Neural progenitor cell (in vitro differentiated cells): Measurements from ENCODE around the gene PXDN. TPM values are rescaled to one million over a fixed set of nuclear protein-coding genes. Genes with fewer than 3 reads are reported as not detected.
"Not testable (repeated sequence)": the region's sequence is repeated elsewhere in the genome, so short reads cannot be mapped to it uniquely, and the experiment has no call there.

ENCODE experiments used
- DNase-seq: peaks from one replicate; pipeline ENCODE4 v3.0.0-alpha.2; 2016; ENCODE audit warnings: low spot score
- H2AFZ ChIP-seq: fragments of 200-600 bp; sonication (generic); replicated peaks from 2 replicates; pipeline ENCODE4 v1.6.1; 2016; ENCODE audit warnings: antibody characterized with exemption
- H3F3A ChIP-seq: fragments of 200-600 bp; sonication (generic); 2 replicates; pipeline ENCODE4 v1.6.1; 2016; ENCODE audit warnings: antibody characterized with exemption, low read depth
- H3K27ac ChIP-seq: fragments of 200-600 bp; sonication (generic); 2 replicates; pipeline ENCODE4 v1.5.1; 2016; ENCODE audit warnings: mild to moderate bottlenecking
- H3K27me3 ChIP-seq: fragments of 200-600 bp; sonication (generic); 2 replicates; pipeline ENCODE4 v1.6.1; 2016; ENCODE audit warnings: mild to moderate bottlenecking, moderate library complexity
- H3K36me3 ChIP-seq: fragments of 200-600 bp; sonication (generic); 2 replicates; pipeline ENCODE4 v1.5.1; 2016
- H3K4me1 ChIP-seq: fragments of 200-600 bp; sonication (generic); 2 replicates; pipeline ENCODE4 v1.6.1; 2016; ENCODE audit warnings: mixed run types
- H3K4me2 ChIP-seq: fragments of 200-600 bp; sonication (generic); 2 replicates; pipeline ENCODE4 v1.6.1; 2016
- H3K4me3 ChIP-seq: fragments of 200-600 bp; sonication (generic); 2 replicates; pipeline ENCODE4 v1.5.1; 2016
- H3K79me2 ChIP-seq: fragments of 200-600 bp; sonication (generic); 2 replicates; pipeline ENCODE4 v1.6.1; 2016; ENCODE audit warnings: low read depth
- H3K9ac ChIP-seq: fragments of 200-600 bp; sonication (generic); 2 replicates; pipeline ENCODE4 v1.6.1; 2016
- H3K9me3 ChIP-seq: fragments of 200-600 bp; sonication (generic); 2 replicates; pipeline ENCODE4 v1.5.1; 2016; ENCODE audit warnings: low read depth
- H4K20me1 ChIP-seq: fragments of 200-600 bp; sonication (generic); 2 replicates; pipeline ENCODE4 v1.6.1; 2016; ENCODE audit warnings: low read depth
- H3K27ac Mint-ChIP-seq: 3 replicates; pipeline ENCODE4 v1.8.0; 2021; ENCODE audit warnings: mixed read lengths
- H3K27me3 Mint-ChIP-seq: 2 replicates; pipeline ENCODE4 v1.8.0; 2022; ENCODE audit warnings: low read depth, mild to moderate bottlenecking, inconsistent platforms, moderate library complexity, mixed read lengths; ENCODE audit not compliant: insufficient read depth
- H3K36me3 Mint-ChIP-seq: 3 replicates; pipeline ENCODE4 v1.8.0; 2021; ENCODE audit warnings: mixed read lengths
- H3K4me1 Mint-ChIP-seq: 3 replicates; pipeline ENCODE4 v1.8.0; 2021; ENCODE audit warnings: mixed read lengths
- H3K4me3 Mint-ChIP-seq: 3 replicates; pipeline ENCODE4 v1.8.0; 2021; ENCODE audit warnings: mild to moderate bottlenecking, moderate library complexity, mixed read lengths
- H3K9me3 Mint-ChIP-seq: 3 replicates; pipeline ENCODE4 v1.8.0; 2020; ENCODE audit warnings: mixed read lengths
- EZH2 ChIP-seq: fragments of 200-600 bp; sonication (generic); IDR thresholded peaks from 2 replicates; pipeline ENCODE4 v1.6.1; 2017; ENCODE audit warnings: antibody characterized with exemption, mild to moderate bottlenecking, moderate library complexity
- EZH2phosphoT487 ChIP-seq: fragments of 200-600 bp; sonication (generic); IDR thresholded peaks from 2 replicates; pipeline ENCODE4 v1.6.1; 2017; ENCODE audit warnings: antibody characterized with exemption
- total RNA-seq: library from RNA; depleted of rRNA; stranded (reverse); fragments of >200 nt; gene quantifications from 2 replicates; pipeline ENCODE4 v1.2.3, GENCODE V29; 2015; ENCODE audit warnings: low replicate concordance
- TF ChIP-seq, protein P1 (sequence below): fragments of 200-600 bp; sonication (generic); IDR thresholded peaks from 2 replicates; pipeline ENCODE4 v1.5.1; 2017; ENCODE audit warnings: antibody characterized with exemption, mild to moderate bottlenecking

PXDN gene
- total RNA-seq, 1 donor from 2014 or later = 118 TPM

DNA sequence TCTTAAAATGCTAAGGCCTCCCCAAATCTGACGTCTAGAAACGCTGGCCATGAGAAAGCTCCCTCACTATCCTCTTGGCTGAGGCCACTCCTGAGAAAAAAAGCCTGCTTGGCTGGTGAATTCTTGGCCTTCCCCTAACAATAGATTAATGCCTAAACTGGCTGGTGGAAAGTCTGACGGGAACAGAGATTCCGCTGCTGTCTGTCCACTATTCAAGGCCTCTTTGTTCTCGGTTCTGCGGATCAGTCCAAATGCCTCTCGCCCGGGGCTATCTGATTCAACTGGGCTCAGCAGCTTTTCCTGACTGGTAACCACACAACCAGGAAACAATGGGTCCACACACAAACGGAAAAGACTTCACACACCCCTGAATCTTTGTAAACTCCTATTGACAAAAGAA, 27.2 kb downstream of the PXDN start:
- H3K36me3 ChIP-seq = no peaks in the 10 kb centered on the region
- peaks cover 36% of the 10 kb centered on the region for H3F3A ChIP-seq
- Mint-ChIP-seq H3K36me3 (no peaks in the 10 kb centered on the region), H3K4me1 (peaks cover 51% of the 10 kb centered on the region), H3K27me3 (no peaks in the 10 kb centered on the region), H3K9me3 (no peaks in the 10 kb centered on the region), H3K27ac (peak overlapping the region; percentile 22), H3K4me3 (no peak overlapping the region)
- no peaks in the 10 kb centered on the region for H3K9me3 ChIP-seq
- peaks cover 97% of the 10 kb centered on the region for H4K20me1 ChIP-seq
- no peak overlapping the region for H3K27ac ChIP-seq
- H3K9ac ChIP-seq = no peak overlapping the region
- peaks cover under 1% of the 10 kb centered on the region for H3K27me3 ChIP-seq
- no peak overlapping the region for H3K4me3 ChIP-seq
- TF ChIP-seq, protein P1, sequence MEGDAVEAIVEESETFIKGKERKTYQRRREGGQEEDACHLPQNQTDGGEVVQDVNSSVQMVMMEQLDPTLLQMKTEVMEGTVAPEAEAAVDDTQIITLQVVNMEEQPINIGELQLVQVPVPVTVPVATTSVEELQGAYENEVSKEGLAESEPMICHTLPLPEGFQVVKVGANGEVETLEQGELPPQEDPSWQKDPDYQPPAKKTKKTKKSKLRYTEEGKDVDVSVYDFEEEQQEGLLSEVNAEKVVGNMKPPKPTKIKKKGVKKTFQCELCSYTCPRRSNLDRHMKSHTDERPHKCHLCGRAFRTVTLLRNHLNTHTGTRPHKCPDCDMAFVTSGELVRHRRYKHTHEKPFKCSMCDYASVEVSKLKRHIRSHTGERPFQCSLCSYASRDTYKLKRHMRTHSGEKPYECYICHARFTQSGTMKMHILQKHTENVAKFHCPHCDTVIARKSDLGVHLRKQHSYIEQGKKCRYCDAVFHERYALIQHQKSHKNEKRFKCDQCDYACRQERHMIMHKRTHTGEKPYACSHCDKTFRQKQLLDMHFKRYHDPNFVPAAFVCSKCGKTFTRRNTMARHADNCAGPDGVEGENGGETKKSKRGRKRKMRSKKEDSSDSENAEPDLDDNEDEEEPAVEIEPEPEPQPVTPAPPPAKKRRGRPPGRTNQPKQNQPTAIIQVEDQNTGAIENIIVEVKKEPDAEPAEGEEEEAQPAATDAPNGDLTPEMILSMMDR = no peak
- no peak for TF ChIP-seq EZH2
- TF ChIP-seq EZH2phosphoT487 = no peak
- H3K4me1 ChIP-seq = peaks cover 43% of the 10 kb centered on the region
- peaks cover 54% of the 10 kb centered on the region for H3K79me2 ChIP-seq
- no peak overlapping the region for H2AFZ ChIP-seq
- peak overlapping the region; percentile 20 for H3K4me2 ChIP-seq
- DNase-seq = peak; percentile 61

DNA sequence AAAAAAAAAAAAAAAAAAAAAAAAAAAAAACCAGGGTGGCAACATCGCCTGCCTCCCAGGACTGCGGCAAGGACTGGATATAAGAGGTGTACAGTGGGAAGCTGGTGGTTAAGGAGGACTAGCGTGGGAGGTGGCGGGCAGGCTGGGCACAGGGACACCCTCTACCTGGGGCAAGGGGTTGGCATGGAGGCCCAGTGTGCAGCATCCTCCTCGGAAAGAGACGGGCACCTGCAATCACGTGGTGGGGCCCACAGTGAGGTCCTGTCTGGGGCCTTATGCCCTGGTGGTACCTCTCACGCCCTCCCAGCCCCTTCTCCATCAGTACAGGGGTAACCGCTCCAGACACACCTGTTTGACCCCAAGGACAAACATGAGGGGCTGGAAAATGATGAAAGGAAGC, 27.9 kb downstream of the PXDN start:
- Histone ChIP-seq H3K36me3 (no peaks in the 10 kb centered on the region), H3K9ac (no peak overlapping the region), H3K79me2 (peaks cover 59% of the 10 kb centered on the region), H3K9me3 (no peaks in the 10 kb centered on the region), H3K27me3 (peaks cover 6% of the 10 kb centered on the region), H3K4me1 (peaks cover 46% of the 10 kb centered on the region), H3K4me2 (peak overlapping the region; percentile 20), H3K27ac (no peak overlapping the region), H3F3A (peaks cover 32% of the 10 kb centered on the region), H3K4me3 (no peak overlapping the region), H4K20me1 (peaks cover 97% of the 10 kb centered on the region), H2AFZ (no peak overlapping the region)
- Mint-ChIP-seq H3K4me1 (peaks cover 55% of the 10 kb centered on the region), H3K36me3 (peaks cover 4% of the 10 kb centered on the region), H3K9me3 (no peaks in the 10 kb centered on the region), H3K27ac (no peak overlapping the region), H3K27me3 (no peaks in the 10 kb centered on the region), H3K4me3 (no peak overlapping the region)
- no peak for TF ChIP-seq EZH2phosphoT487
- TF ChIP-seq, protein P1 = no peak
- TF ChIP-seq EZH2 = no peak
- DNase-seq = no peak

DNA sequence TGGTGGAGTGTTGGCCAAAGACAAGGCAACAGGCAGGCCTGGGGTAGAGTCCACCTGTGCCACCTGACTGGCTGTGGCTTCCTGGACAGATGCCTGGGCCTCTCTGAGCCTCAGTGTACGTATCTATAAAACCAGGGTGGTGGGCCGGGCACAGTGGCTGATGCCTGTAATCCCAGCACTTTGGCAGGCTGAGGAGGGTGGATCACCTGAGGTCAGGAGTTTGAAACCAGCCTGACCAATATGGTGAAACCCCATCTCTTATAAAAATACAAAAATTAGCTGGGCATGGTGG, 28.4 kb downstream of the PXDN start:
- not testable (repeated sequence) for H3K9me3 ChIP-seq, H2AFZ ChIP-seq, H3K4me3 ChIP-seq, H3K36me3 ChIP-seq, DNase-seq, H3K27me3 Mint-ChIP-seq, H3K27me3 ChIP-seq, H3K27ac ChIP-seq, H3K9me3 Mint-ChIP-seq, H3K4me2 ChIP-seq, H3K4me3 Mint-ChIP-seq, H3K9ac ChIP-seq, H3K36me3 Mint-ChIP-seq, H3K27ac Mint-ChIP-seq
- Histone ChIP-seq H3K4me1 (peaks cover 44% of the 10 kb centered on the region), H4K20me1 (peaks cover 93% of the 10 kb centered on the region), H3K79me2 (peaks cover 60% of the 10 kb centered on the region), H3F3A (peaks cover 27% of the 10 kb centered on the region)
- peaks cover 50% of the 10 kb centered on the region for H3K4me1 Mint-ChIP-seq

DNA sequence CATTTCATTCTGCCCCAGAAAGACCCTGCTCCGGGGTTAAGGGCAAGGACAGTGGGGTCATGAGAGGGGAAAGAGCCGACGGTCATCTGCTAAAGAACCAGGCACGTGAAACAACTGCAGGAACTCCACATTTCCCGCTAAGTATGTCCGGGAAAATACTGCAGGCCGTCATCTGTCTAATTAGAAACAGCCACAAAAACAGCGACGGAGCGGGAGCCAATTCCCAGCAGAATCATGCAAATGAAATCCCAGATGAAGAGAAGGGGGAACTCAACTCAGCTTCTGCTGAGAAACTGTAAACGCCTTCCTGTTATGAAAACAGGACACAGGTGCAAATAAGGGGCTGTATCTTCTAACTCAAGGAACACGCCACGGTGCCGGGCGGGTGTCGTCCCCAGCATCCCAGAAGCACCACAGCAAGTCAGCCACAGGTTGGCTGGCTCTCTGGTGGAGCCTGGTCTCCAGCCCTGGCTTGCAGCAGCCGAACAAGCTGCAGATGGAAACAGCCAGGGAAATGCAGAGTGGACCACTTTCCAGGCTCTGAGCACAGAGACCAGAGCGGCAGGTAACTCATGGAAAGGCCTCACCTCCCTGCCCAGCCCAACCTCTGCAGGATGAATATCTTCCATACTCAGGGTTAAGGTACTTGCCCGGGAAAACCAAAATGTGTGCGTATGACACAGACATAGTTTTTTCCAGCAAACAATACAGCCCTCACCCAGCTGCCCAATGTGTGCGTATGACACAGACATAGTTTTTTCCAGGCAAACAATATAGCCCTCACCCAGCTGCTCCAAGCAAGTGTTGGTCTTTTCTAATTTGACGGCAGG, 28.9 kb downstream of the PXDN start:
- Mint-ChIP-seq H3K36me3 (peaks cover 4% of the 10 kb centered on the region), H3K4me3 (no peak overlapping the region), H3K9me3 (no peaks in the 10 kb centered on the region), H3K27me3 (no peaks in the 10 kb centered on the region), H3K4me1 (peaks cover 44% of the 10 kb centered on the region), H3K27ac (no peak overlapping the region)
- no peak for DNase-seq
- TF ChIP-seq EZH2 = no peak
- TF ChIP-seq, protein P1 = no peak
- TF ChIP-seq EZH2phosphoT487 = no peak
- H3K27ac ChIP-seq = no peak overlapping the region
- H4K20me1 ChIP-seq = peaks cover 90% of the 10 kb centered on the region
- peaks cover 7% of the 10 kb centered on the region for H3K27me3 ChIP-seq
- peaks cover 40% of the 10 kb centered on the region for H3K4me1 ChIP-seq
- no peak overlapping the region for H2AFZ ChIP-seq
- H3K9ac ChIP-seq = no peak overlapping the region
- H3K4me2 ChIP-seq = no peak overlapping the region
- H3K79me2 ChIP-seq = peaks cover 60% of the 10 kb centered on the region
- H3F3A ChIP-seq = peaks cover 23% of the 10 kb centered on the region
- H3K4me3 ChIP-seq = no peak overlapping the region
- no peaks in the 10 kb centered on the region for H3K9me3 ChIP-seq
- H3K36me3 ChIP-seq = no peaks in the 10 kb centered on the region
